Upper lobe of left lung (tissue), 4 donors: ENCODE results near the gene SPATA18.

Experiments
- CTCF ChIP-seq, 6 experiments: fragments of 450-650 bp in 4 of 6; fragments of 200-600 bp in 2 of 6; sonication (generic) in 2 of 6; IDR thresholded peaks; one replicate each; pipeline ENCODE4 v1.5.1; 2016 to 2019; ENCODE audit warnings: antibody characterized with exemption in 6 of 6
- EP300 ChIP-seq, 4 donors: sonication (generic); formaldehyde crosslinking; IDR thresholded peaks; one replicate each; pipeline ENCODE4 v1.5.1; 2017; ENCODE audit warnings: antibody characterized with exemption in 4 of 4, control low read depth in 2 of 4
- POLR2A ChIP-seq, 4 donors: fragments of 450-650 bp; IDR thresholded peaks; one replicate each; pipeline ENCODE4 v1.5.1; 2016 to 2017; ENCODE audit warnings: antibody characterized with exemption in 4 of 4, mild to moderate bottlenecking in 2 of 4

- TF ChIP-seq POLR2A (IDR thresholded peaks at IDR 0.05) (no peak), CTCF (IDR thresholded peaks at IDR 0.05) (no peak), EP300 (IDR thresholded peaks at IDR 0.05) (no peak)
Measured at GRCh38 chr4:52103319-52103718, 52.2 kb downstream of the SPATA18 start.
